Glutamatergic neuron (in vitro differentiated cells): ENCODE results near the gene COG1. TPM values are rescaled to one million over a fixed set of nuclear protein-coding genes. Genes with fewer than 3 reads are reported as not detected.

Experiments used
- DNase-seq: peaks from one replicate; pipeline ENCODE4 v3.0.0; 2022
- H3K27ac Mint-ChIP-seq: one replicate; pipeline ENCODE4 v1.8.0; 2020; ENCODE audit warnings: mild to moderate bottlenecking, mixed read lengths, inconsistent platforms; ENCODE audit not compliant: unreplicated experiment
- H3K27me3 Mint-ChIP-seq: one replicate; pipeline ENCODE4 v1.8.0; 2020; ENCODE audit warnings: mild to moderate bottlenecking, moderate library complexity, mixed read lengths, inconsistent platforms; ENCODE audit not compliant: unreplicated experiment
- H3K36me3 Mint-ChIP-seq: one replicate; pipeline ENCODE4 v1.8.0; 2020; ENCODE audit warnings: mild to moderate bottlenecking, mixed read lengths, inconsistent platforms; ENCODE audit not compliant: unreplicated experiment
- H3K4me1 Mint-ChIP-seq: one replicate; pipeline ENCODE4 v1.8.0; 2020; ENCODE audit warnings: mild to moderate bottlenecking, low read depth, mixed read lengths, inconsistent platforms; ENCODE audit not compliant: unreplicated experiment
- H3K4me3 Mint-ChIP-seq: one replicate; pipeline ENCODE4 v1.8.0; 2020; ENCODE audit warnings: mild to moderate bottlenecking, mixed read lengths, inconsistent platforms; ENCODE audit not compliant: unreplicated experiment
- H3K9me3 Mint-ChIP-seq: one replicate; pipeline ENCODE4 v1.8.0; 2020; ENCODE audit warnings: mild to moderate bottlenecking, moderate library complexity, mixed read lengths, inconsistent platforms; ENCODE audit not compliant: unreplicated experiment
- total RNA-seq: library from RNA; stranded (reverse); fragmentation: NEBNext Ultra II Directional; extraction: Animal tissue kit (Norgen Biotek cat#: 25700); gene quantifications from one replicate; pipeline ENCODE4 v1.2.1, GENCODE V29; 2021; ENCODE audit not compliant: unreplicated experiment
- TF ChIP-seq, protein P1 (sequence below): fragments of 200-600 bp; sonication (generic); IDR thresholded peaks from one replicate; pipeline ENCODE4 v1.5.0; 2021; ENCODE audit not compliant: partially characterized antibody, unreplicated experiment

COG1 gene
- total RNA-seq, 1 donor from 2014 or later: 43.1 TPM

DNA sequence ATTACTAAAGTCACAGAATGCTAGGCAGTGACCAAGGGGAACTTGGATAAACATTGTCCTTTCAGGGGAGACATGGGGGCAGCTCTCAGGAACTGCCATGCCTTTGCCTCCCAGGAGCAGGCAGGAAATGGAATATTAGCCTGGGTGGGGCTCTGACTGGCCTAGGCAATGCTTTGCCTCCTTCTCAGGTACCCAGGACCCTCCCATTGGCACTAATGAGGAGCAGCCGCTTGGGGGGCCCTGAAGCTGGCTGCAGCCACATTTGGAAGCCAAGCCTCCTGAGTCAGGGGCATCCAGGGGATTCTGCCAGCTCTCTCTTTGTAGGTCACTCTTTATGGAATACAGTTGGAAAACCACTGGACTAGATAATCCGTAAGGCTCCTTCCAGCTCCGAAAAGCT, 63.4 kb downstream of the COG1 start:
- H3K9me3 Mint-ChIP-seq: no peaks in the 10 kb centered on the region
- no peaks in the 10 kb centered on the region for H3K36me3 Mint-ChIP-seq
- peaks cover 3% of the 10 kb centered on the region for H3K27me3 Mint-ChIP-seq
- H3K4me1 Mint-ChIP-seq: peaks cover 2% of the 10 kb centered on the region
- TF ChIP-seq, protein P1, sequence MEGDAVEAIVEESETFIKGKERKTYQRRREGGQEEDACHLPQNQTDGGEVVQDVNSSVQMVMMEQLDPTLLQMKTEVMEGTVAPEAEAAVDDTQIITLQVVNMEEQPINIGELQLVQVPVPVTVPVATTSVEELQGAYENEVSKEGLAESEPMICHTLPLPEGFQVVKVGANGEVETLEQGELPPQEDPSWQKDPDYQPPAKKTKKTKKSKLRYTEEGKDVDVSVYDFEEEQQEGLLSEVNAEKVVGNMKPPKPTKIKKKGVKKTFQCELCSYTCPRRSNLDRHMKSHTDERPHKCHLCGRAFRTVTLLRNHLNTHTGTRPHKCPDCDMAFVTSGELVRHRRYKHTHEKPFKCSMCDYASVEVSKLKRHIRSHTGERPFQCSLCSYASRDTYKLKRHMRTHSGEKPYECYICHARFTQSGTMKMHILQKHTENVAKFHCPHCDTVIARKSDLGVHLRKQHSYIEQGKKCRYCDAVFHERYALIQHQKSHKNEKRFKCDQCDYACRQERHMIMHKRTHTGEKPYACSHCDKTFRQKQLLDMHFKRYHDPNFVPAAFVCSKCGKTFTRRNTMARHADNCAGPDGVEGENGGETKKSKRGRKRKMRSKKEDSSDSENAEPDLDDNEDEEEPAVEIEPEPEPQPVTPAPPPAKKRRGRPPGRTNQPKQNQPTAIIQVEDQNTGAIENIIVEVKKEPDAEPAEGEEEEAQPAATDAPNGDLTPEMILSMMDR: no peak
- no peak overlapping the region for H3K27ac Mint-ChIP-seq
- no peak overlapping the region for H3K4me3 Mint-ChIP-seq
- DNase-seq: no peak

DNA sequence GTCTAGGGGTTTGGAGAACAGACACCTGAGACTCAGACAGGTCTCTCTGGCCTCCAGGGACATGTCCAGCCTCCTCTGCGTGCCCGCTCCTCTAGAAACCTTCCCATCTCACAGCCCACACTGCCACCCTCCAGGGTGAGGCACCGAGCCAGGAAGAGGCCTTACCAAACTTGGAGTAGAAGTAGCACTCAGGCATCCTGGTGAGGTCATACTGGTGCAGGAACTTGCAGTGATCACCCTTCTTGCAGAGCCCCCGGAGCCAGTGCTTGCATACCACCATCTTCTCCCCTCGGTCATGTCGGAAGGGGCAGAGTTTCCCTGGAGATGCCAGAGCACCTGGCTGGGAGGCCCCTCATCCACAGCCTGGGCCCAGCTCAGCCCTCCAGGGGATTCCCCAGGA, 64.7 kb downstream of the COG1 start:
- no peak overlapping the region for H3K27ac Mint-ChIP-seq
- no peaks in the 10 kb centered on the region for H3K9me3 Mint-ChIP-seq
- DNase-seq: no peak
- H3K4me3 Mint-ChIP-seq: no peak overlapping the region
- no peaks in the 10 kb centered on the region for H3K36me3 Mint-ChIP-seq
- H3K27me3 Mint-ChIP-seq: peaks cover 3% of the 10 kb centered on the region
- TF ChIP-seq, protein P1: no peak
- H3K4me1 Mint-ChIP-seq: peaks cover 3% of the 10 kb centered on the region

Other genes with a start within 250 kb of the COG1 start
- 16.3 TPM for gene SLC39A11, start 100.4 kb upstream of the COG1 start, total RNA-seq
- 78.2 TPM for gene SSTR2, start 28.0 kb upstream of the COG1 start, total RNA-seq
- gene CPSF4L, start 68.8 kb downstream of the COG1 start, total RNA-seq: 0.44 TPM
- 124 TPM for gene CDC42EP4, start 118.9 kb downstream of the COG1 start, total RNA-seq